Mucosa of descending colon (tissue), 3 donors: ENCODE data around the gene KCTD10. TPM values are rescaled to one million over a fixed set of nuclear protein-coding genes. Genes with fewer than 3 reads are reported as not detected.

ENCODE experiments used
- ATAC-seq: fragments of 200-7000 bp; cut with Tn5 transposase; one replicate; pipeline ENCODE4 v1.9.1; 2020; ENCODE audit warnings: mild to moderate bottlenecking, moderate library complexity
- DNase-seq, 3 donors: peaks; one replicate each; pipeline ENCODE4 v3.0.0-alpha.2; 2020
- H3K36me3 ChIP-seq: fragments of 200-600 bp; one replicate; pipeline ENCODE4 v1.8.0; 2021; ENCODE audit warnings: low read depth, mild to moderate bottlenecking
- H3K4me1 ChIP-seq: fragments of 200-600 bp; one replicate; pipeline ENCODE4 v1.8.0; 2021; ENCODE audit warnings: low read depth, mild to moderate bottlenecking
- H3K4me3 ChIP-seq: fragments of 200-600 bp; one replicate; pipeline ENCODE4 v1.8.0; 2021; ENCODE audit warnings: mild to moderate bottlenecking
- H3K9me3 ChIP-seq: fragments of 200-600 bp; one replicate; pipeline ENCODE4 v1.8.0; 2021; ENCODE audit warnings: mild to moderate bottlenecking
- CTCF ChIP-seq: fragments of 200-600 bp; IDR thresholded peaks from one replicate; pipeline ENCODE4 v1.8.0; 2022; ENCODE audit warnings: antibody characterized with exemption, mild to moderate bottlenecking
- intact Hi-C, 2 donors: fragments of 100-400 bp; cut with DNase I in 1 of 2; cut with micrococcal nuclease in 1 of 2; formaldehyde crosslinking; loops; one replicate each; pipeline versions ENCODE4 v1.11.0 to v1.11.1; 2022; cut with DNase I, micrococcal nuclease
- total RNA-seq, 3 donors: library from RNA; stranded (reverse); fragmentation: NEBNext Ultra II Directional in 2 of 3; extraction: Animal tissue kit (Norgen Biotek cat#: 25700) in 2 of 3; gene quantifications; one replicate each; pipeline versions ENCODE4 v1.2.1 to v1.2.4, GENCODE V29; 2021 to 2023
- donor health status: DM: no; HTN: no; CAD: no; lungs with moderate emphysema.
- donor health status: DM: no; HTN: no; CAD: no.
- donor health status: DM: no; HTN: yes; CAD: no.

KCTD10 gene
- total RNA-seq, 3 donors from 2014 or later, result 81.1 to 86.3 (median 86.0) TPM

- no peak for ATAC-seq
- TF ChIP-seq CTCF, result no peak
- intact Hi-C loops, result no loop called here
- no peak for DNase-seq
- Histone ChIP-seq H3K9me3 (no peaks in the 10 kb centered on the region), H3K4me3 (no peak overlapping the region), H3K4me1 (peaks cover 9% of the 10 kb centered on the region), H3K36me3 (peaks cover 4% of the 10 kb centered on the region)
These were observed 6.2 kb upstream of the KCTD10 start for GRCh38 chr12:109483346-109483745.

GRCh38 chr12:109482894-109483293 lies 5.8 kb upstream of the KCTD10 start:
- no peak for ATAC-seq
- H3K9me3 ChIP-seq, result no peaks in the 10 kb centered on the region
- intact Hi-C loops, result no loop called here

GRCh38 chr12:109482491-109482890 lies 5.4 kb upstream of the KCTD10 start:
- no peak for ATAC-seq

More at GRCh38 chr12:109482894-109483293, 5.8 kb upstream of the KCTD10 start:
- Histone ChIP-seq H3K4me3 (no peak overlapping the region), H3K4me1 (peaks cover 13% of the 10 kb centered on the region), H3K36me3 (peaks cover 4% of the 10 kb centered on the region)
- DNase-seq, result no peak
- TF ChIP-seq CTCF, result no peak

GRCh38 chr12:109481863-109482262 lies 4.8 kb upstream of the KCTD10 start:
- intact Hi-C loops, result no loop called here
- Histone ChIP-seq H3K9me3 (no peaks in the 10 kb centered on the region), H3K4me1 (peaks cover 13% of the 10 kb centered on the region), H3K4me3 (no peak overlapping the region), H3K36me3 (peaks cover 3% of the 10 kb centered on the region)
- TF ChIP-seq CTCF, result no peak
- no peak for DNase-seq
- ATAC-seq, result no peak

More at GRCh38 chr12:109482491-109482890, 5.4 kb upstream of the KCTD10 start:
- Histone ChIP-seq H3K36me3 (peaks cover 4% of the 10 kb centered on the region), H3K4me1 (peaks cover 13% of the 10 kb centered on the region), H3K4me3 (no peak overlapping the region), H3K9me3 (no peaks in the 10 kb centered on the region)
- intact Hi-C loops, result no loop called here
- no peak for DNase-seq
- TF ChIP-seq CTCF, result no peak

- no peak overlapping the region for H3K4me3 ChIP-seq
- no peaks in the 10 kb centered on the region for H3K36me3 ChIP-seq
- ATAC-seq (no peak), DNase-seq (no peak)
- H3K4me1 ChIP-seq, result peaks cover 24% of the 10 kb centered on the region
- no peaks in the 10 kb centered on the region for H3K9me3 ChIP-seq
- intact Hi-C loops, result no loop called here
- TF ChIP-seq CTCF, result no peak
These were observed 3.3 kb upstream of the KCTD10 start for GRCh38 chr12:109480356-109480755.

GRCh38 chr12:109479761-109480160 lies 2.7 kb upstream of the KCTD10 start:
- intact Hi-C loops, result loop anchor here in 1 of 2 donors (5.0 kb wide), 1 partner anchor 47 kb away; no protein-coding TSS in a partner anchor
- DNase-seq (no peak), ATAC-seq (no peak)
- H3K9me3 ChIP-seq, result no peaks in the 10 kb centered on the region
- no peak overlapping the region for H3K4me3 ChIP-seq
- no peak for TF ChIP-seq CTCF
- no peaks in the 10 kb centered on the region for H3K36me3 ChIP-seq
- peaks cover 26% of the 10 kb centered on the region for H3K4me1 ChIP-seq
